GM21367 (cell line): ENCODE data around the gene PLOD3.
"Not testable (repeated sequence)": the region's sequence is repeated elsewhere in the genome, so short reads cannot be mapped to it uniquely, and the experiment has no call there.

ENCODE experiments used
- ATAC-seq: cut with Tn5 transposase; IDR thresholded peaks from one replicate; pipeline ENCODE4 v1.9.1; 2021; ENCODE audit not compliant: unreplicated experiment

The PLOD3 gene

DNA sequence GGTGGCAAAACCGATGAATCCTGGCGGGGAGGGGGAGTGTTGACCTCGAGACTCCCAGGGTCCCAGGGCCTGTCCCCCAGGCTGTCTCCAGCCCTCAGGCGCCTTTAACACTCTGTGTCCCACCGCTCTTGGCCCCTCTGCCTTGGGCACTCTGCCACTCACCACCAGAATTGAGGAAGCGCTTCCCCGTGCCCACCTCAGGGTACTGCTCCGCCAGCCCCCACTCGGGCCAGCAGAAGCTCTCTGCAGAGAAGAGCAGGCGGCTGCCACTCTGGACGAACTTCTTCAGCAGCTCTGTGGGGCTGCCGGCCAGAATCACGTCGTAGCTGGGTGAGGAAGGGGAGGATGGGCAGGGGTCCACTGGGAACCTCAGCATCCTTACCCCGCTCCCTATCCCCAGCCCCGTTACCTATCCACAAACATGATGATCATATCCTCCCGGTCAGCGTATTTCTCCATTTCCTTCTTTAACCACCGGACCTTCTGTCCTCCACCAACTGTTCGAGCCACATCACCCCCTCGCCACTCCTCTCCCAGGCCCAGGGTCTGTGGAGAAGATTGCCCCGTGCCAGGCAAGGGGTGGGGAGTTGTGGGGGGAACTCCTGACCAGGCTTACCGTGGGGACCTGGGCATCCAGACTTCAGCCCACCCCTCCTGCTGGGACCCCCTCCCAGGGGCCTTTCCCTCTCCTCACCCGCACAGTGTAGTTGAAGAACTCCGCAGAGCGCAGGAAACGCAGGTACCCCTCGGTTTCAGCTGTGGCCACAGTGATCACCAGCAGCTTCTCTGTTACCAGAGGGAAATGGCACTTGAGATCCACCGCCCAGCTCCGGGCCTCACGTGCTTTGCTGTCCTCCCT is 1.2 kb downstream of the PLOD3 start:
- ATAC-seq, result no peak

DNA sequence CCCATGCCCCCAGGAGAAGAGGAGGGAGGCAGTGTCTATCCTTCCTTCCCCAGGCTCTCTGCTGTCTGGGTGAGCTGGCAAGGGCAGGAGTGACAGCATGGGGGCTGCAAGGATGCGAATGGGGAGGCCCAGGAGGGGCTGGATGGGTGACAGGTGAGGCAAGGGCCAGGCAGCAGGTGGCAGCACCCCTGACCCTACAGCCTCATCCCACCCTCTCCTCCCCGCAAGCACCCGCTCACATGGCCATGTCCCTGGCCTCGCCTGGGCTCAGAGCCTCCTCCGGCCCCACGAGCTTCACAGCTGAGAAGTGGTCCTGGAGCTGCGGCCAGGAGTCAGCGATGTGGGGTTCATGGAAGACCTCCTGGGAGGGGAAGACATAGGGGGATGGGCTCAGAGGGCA is 5.4 kb downstream of the PLOD3 start:
- no peak for ATAC-seq

DNA sequence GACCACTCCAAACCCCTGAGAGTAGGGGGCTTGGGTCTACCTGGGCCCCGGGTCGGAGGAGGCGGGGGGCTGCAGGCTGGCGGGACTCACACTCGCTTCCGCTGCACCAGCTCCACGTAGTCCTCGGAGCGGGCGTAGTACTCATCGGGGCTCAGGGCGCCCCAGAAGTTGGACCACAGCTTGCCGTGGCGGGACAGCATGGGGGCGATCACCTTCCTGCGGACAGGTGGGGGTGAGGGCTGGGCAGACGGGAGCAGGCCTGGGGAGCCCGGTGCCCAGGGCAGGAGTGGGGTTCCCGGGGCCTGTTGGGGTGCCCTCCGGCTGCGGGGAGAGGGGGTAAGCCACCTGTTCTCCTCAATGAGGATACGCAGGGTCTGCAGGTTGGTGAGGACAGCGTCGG is 5.9 kb downstream of the PLOD3 start:
- no peak for ATAC-seq

DNA sequence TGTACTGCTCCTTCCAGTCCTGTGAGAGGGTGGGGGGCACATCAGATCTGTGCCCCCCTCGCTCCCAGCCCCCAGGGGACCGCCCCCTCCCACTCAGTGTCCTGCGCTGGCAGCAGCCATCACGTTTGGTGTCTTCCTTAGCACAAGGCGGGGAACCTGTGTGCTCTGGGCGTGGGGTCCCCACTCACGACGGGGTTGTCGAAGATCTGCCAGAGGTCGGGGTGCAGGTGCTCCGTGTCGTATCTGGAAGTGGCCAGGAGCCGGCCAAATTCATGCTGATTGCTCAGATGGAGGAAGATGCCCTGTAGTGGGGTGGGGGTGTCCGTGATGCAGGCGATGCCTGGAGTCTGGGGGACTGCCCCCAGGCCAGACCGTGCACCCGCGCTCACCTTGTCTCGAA is 7.2 kb downstream of the PLOD3 start:
- ATAC-seq, result no peak

DNA sequence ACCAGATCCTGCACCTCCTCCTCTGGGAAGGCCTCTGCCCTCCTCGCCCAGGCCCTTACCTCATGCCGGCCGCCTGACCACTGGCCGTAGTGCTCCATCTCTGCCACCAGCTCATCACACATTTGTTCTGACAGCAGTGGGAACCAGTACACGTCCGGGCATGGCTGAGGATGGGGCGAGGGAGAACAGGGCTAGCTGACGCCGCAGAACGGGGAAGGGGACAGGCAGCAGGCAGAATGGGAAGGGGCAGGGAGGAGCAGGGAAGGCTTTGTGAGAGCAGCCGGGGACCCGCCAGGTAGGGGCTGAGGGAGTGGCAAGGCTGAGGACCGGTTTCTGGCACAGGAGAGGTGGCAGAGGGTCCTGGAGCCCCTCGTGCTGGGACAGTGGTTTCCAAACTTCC is 8.6 kb downstream of the PLOD3 start:
- ATAC-seq, result no peak

DNA sequence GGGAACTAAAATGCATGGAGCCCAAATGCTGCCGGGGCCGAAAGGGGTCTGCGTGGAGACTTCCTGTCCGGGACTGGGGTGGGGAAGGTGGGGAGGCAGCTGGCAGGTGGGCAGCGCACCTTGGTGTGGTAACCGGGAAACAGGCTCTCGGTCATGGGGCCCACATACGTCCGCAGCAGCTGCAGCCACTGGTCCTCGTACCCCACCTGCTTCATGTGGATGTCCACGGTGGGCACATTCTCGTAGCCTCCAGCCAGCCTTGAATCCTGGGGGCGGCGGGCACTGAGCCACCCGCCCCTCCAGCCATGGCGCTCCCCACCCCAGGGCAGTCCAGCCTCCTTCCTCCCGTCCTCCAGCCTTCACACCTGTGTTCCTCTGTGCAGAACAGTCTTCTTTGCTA is 9.9 kb downstream of the PLOD3 start:
- ATAC-seq, result no peak

DNA sequence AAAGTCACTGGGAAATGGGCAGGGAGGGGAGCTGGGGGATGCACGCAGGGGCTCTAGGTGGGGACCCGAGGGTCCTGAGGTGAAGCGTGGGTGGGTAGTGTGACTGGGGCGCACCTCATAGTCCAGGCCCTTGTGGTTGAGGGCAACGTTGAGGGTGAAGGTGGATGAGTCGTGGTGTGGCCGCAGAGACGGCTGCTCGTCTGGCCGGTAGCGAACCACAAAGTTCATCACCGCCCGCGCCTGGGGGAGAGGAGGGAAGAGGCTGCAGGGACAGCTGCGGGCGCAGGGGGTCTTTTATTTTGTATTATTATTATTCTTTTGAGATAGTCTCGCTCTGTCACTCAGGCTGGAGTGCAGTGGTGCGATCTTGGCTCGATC is 10.7 kb downstream of the PLOD3 start:
- no peak for ATAC-seq

DNA sequence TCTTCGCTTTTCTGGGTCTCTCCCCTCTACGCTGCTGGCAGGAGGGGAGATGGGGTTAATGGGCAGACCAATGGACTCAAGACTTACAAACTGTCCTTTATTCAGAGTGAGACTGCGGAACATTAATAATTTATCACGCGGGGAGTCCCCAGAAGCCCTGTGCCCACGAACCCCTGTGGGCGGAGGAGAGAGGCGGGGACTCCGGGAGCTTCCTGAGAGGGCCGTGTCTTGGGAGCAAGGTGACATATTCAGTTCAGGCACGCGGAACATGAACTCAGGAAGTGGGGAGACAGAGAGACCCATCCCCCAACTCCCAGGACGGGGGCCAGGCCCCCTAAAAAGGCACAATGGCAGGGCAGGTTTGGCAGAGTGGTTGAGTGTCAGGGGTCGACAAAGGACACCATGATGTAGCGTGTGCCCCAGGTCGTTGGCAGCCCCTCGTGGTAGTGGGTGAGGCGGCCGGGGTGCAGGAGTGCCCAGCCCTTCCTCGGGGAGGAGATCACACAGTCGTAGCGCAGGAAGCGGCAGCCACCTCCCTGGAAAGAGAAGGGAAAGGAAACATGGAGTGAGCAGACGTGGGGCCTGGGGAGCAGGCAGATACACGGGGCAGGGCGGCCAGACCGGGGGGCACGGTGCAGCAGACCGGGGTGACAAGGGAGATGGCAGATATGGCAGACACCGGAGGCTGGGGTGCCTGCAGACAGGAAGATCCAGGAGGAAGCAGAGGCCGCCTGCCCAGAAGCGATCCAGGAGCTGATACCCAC is 11.3 kb downstream of the PLOD3 start:
- no peak for ATAC-seq

DNA sequence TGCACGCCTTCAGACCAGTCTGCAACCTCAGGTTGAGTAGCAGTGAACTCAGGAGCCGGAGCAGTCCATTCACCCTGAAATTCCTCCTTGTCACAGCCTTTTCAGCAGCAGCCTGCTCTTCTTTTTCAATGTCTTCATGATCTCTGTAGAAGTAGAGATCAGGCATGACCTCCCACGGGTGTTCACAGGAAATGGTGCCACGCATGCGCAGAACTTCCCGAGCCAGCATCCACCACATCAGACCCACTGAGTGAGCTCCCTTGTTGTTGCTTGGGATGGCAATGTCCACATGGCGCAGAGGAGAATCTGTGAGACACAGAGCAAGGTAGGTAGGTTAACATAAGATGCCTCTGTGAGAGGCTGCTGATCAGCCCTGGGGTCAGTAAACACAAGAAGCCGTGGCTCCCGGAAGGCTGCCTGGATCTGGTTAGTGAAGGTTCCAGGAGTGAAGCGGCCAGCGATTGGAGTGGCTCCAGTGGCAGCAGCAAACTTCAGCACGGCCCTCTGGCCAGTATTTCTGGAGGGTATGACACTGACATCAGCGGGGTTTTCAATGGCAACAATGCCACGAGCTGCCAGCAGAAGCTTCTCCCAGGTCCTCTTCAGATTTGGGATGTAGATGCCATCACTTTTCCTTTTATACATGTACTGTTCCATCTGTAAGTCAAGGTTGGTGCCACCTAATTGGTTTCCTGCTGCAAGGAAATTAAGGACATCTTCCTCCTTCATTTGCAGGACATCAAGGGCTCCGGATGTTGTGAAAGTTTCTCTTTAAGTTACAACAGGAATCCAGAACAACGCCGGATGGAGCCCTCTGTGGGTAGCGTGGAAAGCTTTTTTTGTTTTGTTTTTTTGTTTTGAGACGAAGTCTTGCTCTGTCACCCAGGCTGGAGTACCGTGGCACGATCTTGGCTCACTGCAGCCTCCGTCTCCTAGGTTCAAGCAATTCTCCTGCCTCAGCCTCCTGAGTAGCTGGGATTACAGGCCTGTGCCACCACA is 13.3 kb downstream of the PLOD3 start:
- not testable (repeated sequence) for ATAC-seq

DNA sequence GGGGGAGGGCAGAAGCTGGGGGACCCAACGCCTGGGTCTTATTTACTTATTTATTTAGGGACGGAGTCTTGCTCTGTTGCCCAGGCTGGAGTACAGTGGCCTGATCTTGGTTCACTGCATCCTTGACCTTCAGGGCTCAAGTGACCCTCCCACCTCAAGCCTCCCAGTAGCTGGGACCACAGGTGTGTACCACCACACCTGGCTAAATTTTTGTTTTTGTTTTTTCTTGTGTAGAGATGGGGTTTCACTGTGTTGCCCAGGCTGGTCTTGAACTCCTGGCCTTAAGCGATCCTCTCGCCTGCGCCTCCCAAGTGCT is 14.8 kb downstream of the PLOD3 start:
- ATAC-seq, result no peak

DNA sequence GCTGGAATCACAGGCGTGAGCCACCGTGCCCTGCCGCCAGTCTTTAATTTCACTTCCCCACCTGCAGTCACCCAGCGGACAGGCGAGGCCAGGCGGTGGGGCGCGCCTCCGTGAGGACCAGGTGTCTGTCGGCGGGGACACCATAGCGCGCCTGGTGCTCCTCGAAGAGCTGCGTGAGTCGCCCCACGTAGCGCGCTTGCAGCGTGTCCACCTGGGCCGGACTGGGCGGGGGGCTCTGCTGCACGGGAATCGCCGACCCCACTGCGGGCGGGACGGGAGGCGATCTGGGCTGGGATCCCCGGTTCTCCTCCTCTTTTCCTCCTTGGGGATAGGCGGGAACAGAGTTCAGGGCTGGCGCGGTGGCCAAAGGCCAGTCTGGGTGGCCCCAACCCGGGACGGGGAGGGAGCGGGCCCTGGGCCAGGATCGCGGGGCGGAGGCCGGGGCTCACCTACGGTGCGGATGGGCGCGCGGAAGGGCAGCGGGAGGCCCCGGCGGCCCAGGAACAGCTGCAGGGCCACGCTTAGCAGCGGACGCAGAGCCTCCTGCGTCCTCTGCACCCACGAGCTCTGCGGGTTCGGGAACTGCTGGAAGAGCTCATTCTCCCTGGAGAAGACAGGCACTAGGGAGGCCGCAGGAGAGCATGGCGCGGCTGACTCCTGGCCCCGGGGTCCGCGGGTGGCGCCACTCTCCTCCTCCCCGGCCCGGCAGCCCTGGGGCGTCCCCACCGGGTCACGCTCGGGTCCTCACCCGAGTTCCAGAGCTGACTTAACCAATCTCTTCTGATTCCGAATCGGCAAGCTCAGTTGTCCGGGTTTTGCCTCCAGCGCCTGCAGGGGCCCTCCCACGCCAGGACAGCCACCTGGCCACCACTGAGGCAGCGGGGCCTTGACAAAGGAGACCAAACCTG is 15.4 kb downstream of the PLOD3 start:
- no peak for ATAC-seq

DNA sequence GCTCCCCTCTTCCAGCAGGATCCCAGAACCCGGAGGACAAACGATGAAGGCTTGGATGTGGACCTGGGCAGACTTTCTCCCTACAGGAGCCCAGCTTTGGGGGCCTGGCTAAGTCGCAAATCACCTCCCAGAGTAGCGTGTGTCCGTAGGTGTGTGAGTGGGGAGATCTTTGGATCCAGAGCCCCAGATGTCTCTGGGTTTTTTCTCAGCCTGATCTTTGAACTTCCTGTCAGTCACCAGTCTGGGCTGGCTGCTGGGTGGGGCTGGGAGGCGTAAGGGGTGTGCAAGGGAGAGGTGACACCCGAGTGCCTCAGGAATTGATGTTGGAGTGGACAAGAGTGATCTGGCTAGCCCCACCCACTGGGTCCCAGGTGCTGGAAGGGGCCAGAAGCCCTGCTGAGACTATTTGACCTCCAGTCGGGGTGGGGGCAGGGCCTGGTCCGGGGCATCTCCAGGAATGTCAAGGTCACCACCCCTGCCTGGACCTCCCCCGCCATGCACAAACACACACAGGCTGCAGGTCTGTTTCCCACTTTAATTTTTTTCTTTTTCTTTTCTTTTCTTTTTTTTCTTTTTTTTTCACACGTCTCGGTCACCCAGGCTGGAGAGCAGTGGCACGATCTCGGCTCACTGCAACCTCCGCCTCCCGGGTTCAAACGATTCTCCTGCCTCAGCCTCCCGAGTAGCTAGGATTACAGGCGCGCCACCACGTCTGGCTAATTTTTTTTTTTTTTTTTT is 16.4 kb downstream of the PLOD3 start, which contains the start of gene MOGAT3:
TSS of gene MOGAT3 (minus strand) at position 175 of the 738 bp plus-strand sequence. CDS start 182 bp downstream, outside the sequence.
- no peak for ATAC-seq

DNA sequence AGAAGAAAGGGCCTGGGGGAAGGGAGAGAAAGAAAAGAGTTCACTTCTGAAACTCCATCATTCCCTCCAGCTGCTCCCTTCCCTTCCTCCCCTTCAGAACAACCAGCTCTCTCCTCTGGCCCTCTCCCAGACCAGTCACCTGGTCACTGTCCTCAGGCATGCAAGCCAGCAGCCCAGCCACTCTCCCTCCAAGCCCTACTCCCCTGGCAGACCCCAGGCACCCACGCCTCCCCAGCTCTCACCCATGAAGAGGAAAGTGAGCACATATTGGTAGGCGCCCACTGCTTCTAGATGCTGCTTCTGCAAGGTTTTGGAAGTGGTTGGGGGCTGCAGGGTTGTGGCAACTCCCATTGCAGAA is 16.9 kb downstream of the PLOD3 start:
- ATAC-seq, result no peak

DNA sequence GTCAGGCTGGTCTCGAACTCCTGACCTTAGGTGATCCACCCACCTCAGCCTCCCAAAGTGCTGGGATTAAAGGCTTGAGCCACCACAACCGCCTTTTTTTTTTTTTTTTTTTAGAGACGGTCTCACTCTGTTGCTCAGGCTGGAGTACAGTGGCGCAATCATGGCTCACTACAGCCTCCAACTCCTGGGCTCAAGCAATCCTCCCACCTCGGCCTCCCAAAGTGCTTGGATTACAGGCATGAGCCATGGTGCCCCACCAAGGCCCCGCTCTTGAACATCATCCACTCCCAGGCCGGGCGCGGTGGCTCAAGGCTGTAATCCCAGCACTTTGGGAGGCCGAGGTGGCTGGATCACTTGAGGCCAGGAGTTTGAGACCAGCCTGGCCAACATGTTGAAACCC is 17.9 kb downstream of the PLOD3 start:
- not testable (repeated sequence) for ATAC-seq

DNA sequence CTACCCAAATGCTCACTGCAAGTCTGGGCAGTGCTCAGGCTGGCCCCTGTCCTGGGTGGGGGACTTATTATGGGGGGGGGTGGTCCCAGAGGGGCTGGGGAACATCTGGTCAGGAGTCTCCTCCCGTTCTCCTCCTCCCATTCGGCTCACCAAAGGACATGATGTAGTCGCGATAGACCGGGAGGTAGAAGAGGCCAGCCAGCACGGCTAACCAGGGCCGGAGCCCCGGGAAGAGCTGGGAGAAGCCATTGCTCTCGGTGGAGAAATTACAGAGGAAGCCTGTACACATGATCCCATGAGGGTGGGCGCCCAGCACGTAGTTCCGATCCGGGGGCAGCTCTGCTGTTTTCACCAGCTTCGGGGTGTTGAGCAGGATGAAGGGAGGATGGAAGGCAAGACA is 18.9 kb downstream of the PLOD3 start:
- ATAC-seq, result no peak

DNA sequence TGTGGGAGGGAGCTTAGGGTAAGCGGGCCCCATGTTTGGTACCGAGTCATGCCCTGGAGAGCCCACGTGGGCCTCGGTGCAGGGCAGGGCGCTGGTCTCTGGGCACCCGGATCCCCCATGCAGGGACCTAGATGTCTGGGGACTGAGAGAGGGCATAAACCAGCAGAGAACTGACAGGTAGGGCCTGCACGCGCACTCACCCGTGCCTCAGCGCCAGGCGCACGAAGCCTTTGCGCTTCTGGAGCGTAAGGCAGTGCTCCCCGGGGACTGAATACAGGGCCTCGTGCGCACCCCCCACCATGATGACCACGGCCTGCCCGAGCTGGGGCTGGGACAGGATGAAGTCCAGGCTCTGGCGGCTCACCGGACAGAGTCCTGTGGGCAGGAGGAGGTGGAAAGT is 19.4 kb downstream of the PLOD3 start:
- no peak for ATAC-seq

DNA sequence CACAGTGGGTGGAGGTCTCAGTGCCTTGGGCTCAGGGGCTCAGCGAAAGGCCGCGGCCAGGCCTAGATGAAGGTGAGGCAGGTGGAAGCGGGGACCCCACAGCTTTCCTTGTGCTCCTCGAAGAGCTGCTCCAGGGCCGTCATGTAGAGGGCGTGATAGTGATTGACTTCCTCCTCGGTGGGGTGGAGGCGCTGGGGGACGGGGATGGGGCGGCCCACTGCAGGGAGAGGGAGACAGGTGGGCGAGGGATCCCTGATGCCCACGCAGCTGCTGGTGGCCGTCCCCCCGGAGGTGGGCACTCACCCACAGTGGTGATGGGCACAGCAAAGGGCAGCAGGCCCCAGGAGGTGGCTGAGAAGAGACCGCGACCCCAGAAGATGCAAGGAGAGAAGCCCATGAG is 21.5 kb downstream of the PLOD3 start:
- ATAC-seq, result no peak

DNA sequence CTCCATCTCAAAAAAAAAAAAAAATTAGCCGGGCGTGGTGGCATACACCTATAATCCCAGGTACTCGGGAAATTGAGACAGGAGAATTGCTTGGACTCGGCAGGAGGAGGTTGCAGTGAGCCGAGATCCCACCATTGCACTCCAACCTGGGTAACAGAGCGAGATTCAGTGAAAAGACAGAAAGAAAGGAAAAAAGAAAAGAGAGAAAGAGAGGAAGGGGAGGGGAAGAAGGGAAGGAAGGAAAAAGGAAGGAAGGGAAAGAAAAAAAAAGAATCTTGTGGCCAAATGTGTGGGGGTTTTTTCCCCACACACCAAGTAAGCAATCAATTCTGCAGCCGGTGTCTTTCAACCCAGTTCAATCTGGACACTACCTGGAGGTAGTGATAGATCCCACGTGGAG is 28.3 kb downstream of the PLOD3 start:
- ATAC-seq, result no peak

DNA sequence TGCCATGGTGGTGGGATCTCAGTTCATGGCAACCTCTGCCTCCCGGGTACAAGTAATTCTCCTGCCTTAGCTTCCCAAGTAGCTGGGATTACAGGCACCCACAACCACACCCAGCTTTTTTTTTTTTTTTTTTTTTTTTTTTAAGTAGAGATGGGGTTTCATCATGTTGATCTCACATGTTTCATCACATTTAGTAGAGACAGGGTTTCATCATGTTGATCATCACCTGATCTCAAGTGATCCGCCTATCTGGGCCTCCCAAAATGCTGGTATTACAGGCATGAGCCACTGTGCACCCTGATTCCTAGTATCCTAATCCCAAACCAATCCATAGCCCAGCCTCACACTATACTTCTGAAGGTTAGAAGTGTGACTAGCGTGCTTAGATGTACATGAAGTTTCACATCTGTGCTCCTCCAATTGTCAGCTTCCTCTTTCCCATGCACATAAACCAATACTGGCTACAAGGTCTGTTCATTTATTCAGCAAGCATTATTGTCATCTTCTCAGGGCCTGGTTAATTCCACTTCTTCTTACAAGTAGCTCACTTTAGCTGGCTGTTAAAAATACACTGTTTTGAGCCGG is 30.4 kb downstream of the PLOD3 start:
- ATAC-seq, result no peak
